Neural cell (in vitro differentiated cells): ENCODE results near the gene DRAM1. TPM values are rescaled to one million over a fixed set of nuclear protein-coding genes. Genes with fewer than 3 reads are reported as not detected.
A peak's percentile ranks its signal among the peaks of the same experiment; 100 is the strongest.

Experiments used
- H2AFZ ChIP-seq: fragments of 200-600, 300-800 bp; sonication (generic), shearing (Covaris generic); 2 replicates; pipeline ENCODE4 v1.6.0; 2014; ENCODE audit warnings: low read depth, mild to moderate bottlenecking, antibody characterized with exemption, low read length, moderate library complexity
- H3F3A ChIP-seq: fragments of 200-600 bp; shearing (Covaris generic); 2 replicates; pipeline ENCODE4 v1.6.1; 2016; ENCODE audit warnings: mild to moderate bottlenecking, moderate library complexity, mixed read lengths, antibody characterized with exemption, low read length; ENCODE audit not compliant: insufficient read depth, poor library complexity, severe bottlenecking
- H3K27ac ChIP-seq: fragments of 200-600, 300-800 bp; sonication (generic), shearing (Covaris generic); 2 replicates; pipeline ENCODE4 v1.5.1; 2014; ENCODE audit warnings: mild to moderate bottlenecking, low read length, moderate library complexity
- H3K27me3 ChIP-seq: fragments of 300-800, 200-600 bp; sonication (generic), shearing (Covaris generic); 2 replicates; pipeline ENCODE4 v1.6.0; 2014; ENCODE audit warnings: mild to moderate bottlenecking, low read depth, low read length, moderate library complexity; ENCODE audit not compliant: insufficient read depth
- H3K36me3 ChIP-seq: fragments of 300-800, 200-600 bp; sonication (generic), shearing (Covaris generic); 2 replicates; pipeline ENCODE4 v1.5.1; 2014; ENCODE audit warnings: mild to moderate bottlenecking, antibody characterized with exemption, low read length, moderate library complexity; ENCODE audit not compliant: insufficient read depth
- H3K4me2 ChIP-seq: fragments of 300-800, 200-600 bp; sonication (generic), shearing (Covaris generic); 2 replicates; pipeline ENCODE4 v1.6.0; 2014; ENCODE audit warnings: mild to moderate bottlenecking, low read length
- H3K4me3 ChIP-seq: fragments of 300-800, 200-600 bp; sonication (generic), shearing (Covaris generic); 2 replicates; pipeline ENCODE4 v1.5.1; 2014; ENCODE audit warnings: mild to moderate bottlenecking, low read length, moderate library complexity
- H3K79me2 ChIP-seq: fragments of 200-600 bp; shearing (Covaris generic); replicated peaks from 2 replicates; pipeline ENCODE4 v1.6.0; 2014; ENCODE audit warnings: mild to moderate bottlenecking, low read length, moderate library complexity; ENCODE audit not compliant: insufficient read depth
- H3K9ac ChIP-seq: fragments of 300-800, 200-600 bp; sonication (generic), shearing (Covaris generic); 2 replicates; pipeline ENCODE4 v1.6.1; 2016; ENCODE audit warnings: mild to moderate bottlenecking, low read length, mixed read lengths
- H3K9me2 ChIP-seq: fragments of 200-600 bp; shearing (Covaris generic); 2 replicates; pipeline ENCODE4 v1.6.1; 2016; ENCODE audit warnings: mild to moderate bottlenecking, low read length, mixed read lengths; ENCODE audit not compliant: insufficient read depth
- H3K9me3 ChIP-seq: fragments of 200-600, 300-800 bp; sonication (generic), shearing (Covaris generic); 2 replicates; pipeline ENCODE4 v1.6.1; 2016; ENCODE audit warnings: mild to moderate bottlenecking, mixed run types, low read length, moderate library complexity, mixed read lengths
- H4K20me1 ChIP-seq: fragments of 200-600 bp; shearing (Covaris generic); 2 replicates; pipeline ENCODE4 v1.6.1; 2016; ENCODE audit warnings: mild to moderate bottlenecking, mixed run types; ENCODE audit not compliant: insufficient read depth
- EP300 ChIP-seq: fragments of 450-650 bp; conservative IDR thresholded peaks from 2 replicates; pipeline ENCODE4 v1.6.1; 2014; ENCODE audit warnings: antibody characterized with exemption, mild to moderate bottlenecking, moderate library complexity; ENCODE audit not compliant: poor library complexity, severe bottlenecking
- EZH2 ChIP-seq: fragments of 200-600, 300-800 bp; shearing (Covaris generic), sonication (generic); IDR thresholded peaks from 2 replicates; pipeline ENCODE4 v1.6.1; 2014; ENCODE audit warnings: antibody characterized with exemption, low read length, borderline replicate concordance, mild to moderate bottlenecking; ENCODE audit not compliant: insufficient read depth, poor library complexity, severe bottlenecking
- MXI1 ChIP-seq: fragments of 450-650 bp; conservative IDR thresholded peaks from 2 replicates; pipeline ENCODE4 v1.6.1; 2014; ENCODE audit warnings: antibody characterized with exemption, mild to moderate bottlenecking; ENCODE audit not compliant: poor library complexity, severe bottlenecking
- POLR2AphosphoS5 ChIP-seq: IDR thresholded peaks from 2 replicates; pipeline ENCODE4 v1.6.1; 2012
- RAD21 ChIP-seq: fragments of 450-650 bp; conservative IDR thresholded peaks from 2 replicates; pipeline ENCODE4 v1.6.1; 2014; ENCODE audit warnings: antibody characterized with exemption, mild to moderate bottlenecking, moderate library complexity
- SMC3 ChIP-seq: fragments of 450-650 bp; conservative IDR thresholded peaks from 2 replicates; pipeline ENCODE4 v1.6.1; 2014; ENCODE audit warnings: antibody characterized with exemption, mild to moderate bottlenecking, moderate library complexity; ENCODE audit not compliant: poor library complexity
- TAF1 ChIP-seq: IDR thresholded peaks from 2 replicates; pipeline ENCODE4 v1.6.1; 2012; ENCODE audit warnings: low read depth
- polyA plus RNA-seq: library from polyadenylated mRNA; depleted of rRNA; stranded (reverse); fragments of >200 nt; gene quantifications from 2 replicates; pipeline ENCODE4 v1.2.3, GENCODE V29; 2014
- TF ChIP-seq, protein P1 (sequence below): IDR thresholded peaks from 2 replicates; pipeline ENCODE4 v1.6.1; 2012; ENCODE audit warnings: borderline replicate concordance
- TF ChIP-seq, protein P2 (sequence below): fragments of 450-650 bp; IDR thresholded peaks from 2 replicates; pipeline ENCODE4 v1.5.1; 2014; ENCODE audit warnings: antibody characterized with exemption, mild to moderate bottlenecking, moderate library complexity; ENCODE audit not compliant: poor library complexity, severe bottlenecking

Gene DRAM1
- polyA plus RNA-seq, 1 donor from 2014 or later = 0.17 TPM

DNA sequence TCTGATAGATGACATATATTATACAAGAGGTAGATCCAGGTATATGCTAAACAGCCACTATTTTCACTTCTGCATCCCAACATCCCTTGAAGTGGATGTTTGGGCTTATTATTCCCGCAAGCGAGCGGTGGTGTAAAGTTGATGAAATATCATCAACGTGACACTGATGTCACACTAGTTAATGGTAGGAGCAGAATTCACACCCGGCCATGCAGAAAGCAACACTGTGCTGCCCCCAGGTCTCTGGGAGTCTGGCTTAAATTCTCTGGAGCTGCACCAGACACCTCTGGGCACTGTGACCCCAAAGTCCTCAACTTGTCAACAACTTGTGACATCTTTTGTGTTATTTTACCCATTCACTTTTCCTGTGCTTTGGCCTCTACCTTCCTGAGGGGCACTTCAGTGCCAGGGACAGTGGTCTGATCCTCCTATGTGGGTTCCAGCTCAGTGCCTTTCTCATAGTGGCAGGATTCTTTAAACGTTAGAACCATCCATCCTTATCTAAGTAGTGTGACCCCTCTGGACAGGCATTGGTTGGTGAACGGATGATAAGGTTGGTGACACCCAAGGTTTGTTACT, 952 bp downstream of the DRAM1 start:
- Histone ChIP-seq H3K4me3 (peak overlapping the region; percentile 69), H3K36me3 (no peaks in the 10 kb centered on the region), H2AFZ (no peak overlapping the region), H3K9ac (no peak overlapping the region), H4K20me1 (no peaks in the 10 kb centered on the region), H3K9me3 (no peaks in the 10 kb centered on the region), H3K9me2 (no peaks in the 10 kb centered on the region), H3K27ac (no peak overlapping the region), H3K79me2 (no peaks in the 10 kb centered on the region), H3K27me3 (peaks cover 25% of the 10 kb centered on the region), H3K4me2 (no peak overlapping the region), H3F3A (no peaks in the 10 kb centered on the region)
- no peak for TF ChIP-seq EZH2
- TF ChIP-seq POLR2AphosphoS5 = no peak
- no peak for TF ChIP-seq RAD21
- TF ChIP-seq EP300 = no peak
- no peak for TF ChIP-seq TAF1
- TF ChIP-seq, protein P1, sequence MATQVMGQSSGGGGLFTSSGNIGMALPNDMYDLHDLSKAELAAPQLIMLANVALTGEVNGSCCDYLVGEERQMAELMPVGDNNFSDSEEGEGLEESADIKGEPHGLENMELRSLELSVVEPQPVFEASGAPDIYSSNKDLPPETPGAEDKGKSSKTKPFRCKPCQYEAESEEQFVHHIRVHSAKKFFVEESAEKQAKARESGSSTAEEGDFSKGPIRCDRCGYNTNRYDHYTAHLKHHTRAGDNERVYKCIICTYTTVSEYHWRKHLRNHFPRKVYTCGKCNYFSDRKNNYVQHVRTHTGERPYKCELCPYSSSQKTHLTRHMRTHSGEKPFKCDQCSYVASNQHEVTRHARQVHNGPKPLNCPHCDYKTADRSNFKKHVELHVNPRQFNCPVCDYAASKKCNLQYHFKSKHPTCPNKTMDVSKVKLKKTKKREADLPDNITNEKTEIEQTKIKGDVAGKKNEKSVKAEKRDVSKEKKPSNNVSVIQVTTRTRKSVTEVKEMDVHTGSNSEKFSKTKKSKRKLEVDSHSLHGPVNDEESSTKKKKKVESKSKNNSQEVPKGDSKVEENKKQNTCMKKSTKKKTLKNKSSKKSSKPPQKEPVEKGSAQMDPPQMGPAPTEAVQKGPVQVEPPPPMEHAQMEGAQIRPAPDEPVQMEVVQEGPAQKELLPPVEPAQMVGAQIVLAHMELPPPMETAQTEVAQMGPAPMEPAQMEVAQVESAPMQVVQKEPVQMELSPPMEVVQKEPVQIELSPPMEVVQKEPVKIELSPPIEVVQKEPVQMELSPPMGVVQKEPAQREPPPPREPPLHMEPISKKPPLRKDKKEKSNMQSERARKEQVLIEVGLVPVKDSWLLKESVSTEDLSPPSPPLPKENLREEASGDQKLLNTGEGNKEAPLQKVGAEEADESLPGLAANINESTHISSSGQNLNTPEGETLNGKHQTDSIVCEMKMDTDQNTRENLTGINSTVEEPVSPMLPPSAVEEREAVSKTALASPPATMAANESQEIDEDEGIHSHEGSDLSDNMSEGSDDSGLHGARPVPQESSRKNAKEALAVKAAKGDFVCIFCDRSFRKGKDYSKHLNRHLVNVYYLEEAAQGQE = no peak
- TF ChIP-seq, protein P2, sequence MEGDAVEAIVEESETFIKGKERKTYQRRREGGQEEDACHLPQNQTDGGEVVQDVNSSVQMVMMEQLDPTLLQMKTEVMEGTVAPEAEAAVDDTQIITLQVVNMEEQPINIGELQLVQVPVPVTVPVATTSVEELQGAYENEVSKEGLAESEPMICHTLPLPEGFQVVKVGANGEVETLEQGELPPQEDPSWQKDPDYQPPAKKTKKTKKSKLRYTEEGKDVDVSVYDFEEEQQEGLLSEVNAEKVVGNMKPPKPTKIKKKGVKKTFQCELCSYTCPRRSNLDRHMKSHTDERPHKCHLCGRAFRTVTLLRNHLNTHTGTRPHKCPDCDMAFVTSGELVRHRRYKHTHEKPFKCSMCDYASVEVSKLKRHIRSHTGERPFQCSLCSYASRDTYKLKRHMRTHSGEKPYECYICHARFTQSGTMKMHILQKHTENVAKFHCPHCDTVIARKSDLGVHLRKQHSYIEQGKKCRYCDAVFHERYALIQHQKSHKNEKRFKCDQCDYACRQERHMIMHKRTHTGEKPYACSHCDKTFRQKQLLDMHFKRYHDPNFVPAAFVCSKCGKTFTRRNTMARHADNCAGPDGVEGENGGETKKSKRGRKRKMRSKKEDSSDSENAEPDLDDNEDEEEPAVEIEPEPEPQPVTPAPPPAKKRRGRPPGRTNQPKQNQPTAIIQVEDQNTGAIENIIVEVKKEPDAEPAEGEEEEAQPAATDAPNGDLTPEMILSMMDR = no peak
- no peak for TF ChIP-seq MXI1
- no peak for TF ChIP-seq SMC3

DNA sequence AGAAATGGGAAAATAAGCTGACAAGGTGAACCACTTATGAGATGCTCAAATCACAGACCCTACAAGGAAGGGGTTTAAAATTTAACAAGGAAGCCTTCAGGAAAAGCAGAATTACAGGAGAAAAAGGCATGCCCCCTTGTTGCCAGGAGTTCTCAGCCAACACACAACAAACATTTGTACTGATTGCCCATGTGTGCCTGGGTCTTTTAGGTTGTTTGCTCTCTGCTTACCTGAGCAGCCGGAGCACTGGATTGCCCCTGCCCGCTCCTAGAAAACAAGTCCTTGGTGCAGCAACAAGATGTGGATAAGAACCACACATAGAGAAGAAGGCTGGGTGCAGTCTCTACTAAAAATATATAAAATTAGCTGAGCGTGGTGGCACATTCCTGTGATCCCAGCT, 3.4 kb downstream of the DRAM1 start:
- Histone ChIP-seq H3F3A (no peaks in the 10 kb centered on the region), H3K79me2 (no peaks in the 10 kb centered on the region), H3K9me2 (no peaks in the 10 kb centered on the region), H4K20me1 (no peaks in the 10 kb centered on the region), H3K4me2 (no peak overlapping the region), H3K9ac (no peak overlapping the region), H3K9me3 (no peaks in the 10 kb centered on the region), H3K4me3 (no peak overlapping the region), H3K27ac (no peak overlapping the region), H3K36me3 (no peaks in the 10 kb centered on the region), H2AFZ (no peak overlapping the region), H3K27me3 (peaks cover 25% of the 10 kb centered on the region)
- TF ChIP-seq, protein P1 = no peak
- TF ChIP-seq, protein P2 = no peak
- no peak for TF ChIP-seq SMC3
- TF ChIP-seq POLR2AphosphoS5 = no peak
- TF ChIP-seq EZH2 = no peak
- no peak for TF ChIP-seq TAF1
- no peak for TF ChIP-seq EP300
- no peak for TF ChIP-seq RAD21
- TF ChIP-seq MXI1 = no peak
